Heart right ventricle (tissue), 16 donors: ENCODE measurements around the gene MBNL1. TPM values are rescaled to one million over a fixed set of nuclear protein-coding genes. Genes with fewer than 3 reads are reported as not detected.
A peak's percentile ranks its signal among the peaks of the same experiment; 100 is the strongest.

Source experiments
- ATAC-seq, 8 donors: fragments of 200-7000 bp; cut with Tn5 transposase; one replicate each; pipeline ENCODE4 v1.9.1; 2020; ENCODE audit warnings: mild to moderate bottlenecking in 8 of 8, moderate library complexity in 8 of 8, moderate number of reproducible peaks in 1 of 8
- DNase-seq, 2 donors: peaks; one replicate each; pipeline ENCODE4 v3.0.0-alpha.2; 2020
- H3K27ac ChIP-seq, 10 donors: fragments of 200-600 bp; sonication (generic) in 2 of 10; one replicate each; pipeline versions ENCODE4 v1.5.0 to v1.8.0; 2020 to 2022; ENCODE audit warnings: mild to moderate bottlenecking in 3 of 10
- H3K27me3 ChIP-seq, 7 donors: fragments of 200-600 bp; one replicate each; pipeline ENCODE4 v1.8.0; 2021 to 2022; ENCODE audit warnings: mild to moderate bottlenecking in 2 of 7
- H3K36me3 ChIP-seq, 9 donors: fragments of 200-600 bp; sonication (generic) in 1 of 9; one replicate each; pipeline versions ENCODE4 v1.5.0 to v1.8.0; 2020 to 2022; ENCODE audit warnings: mild to moderate bottlenecking in 2 of 9
- H3K4me1 ChIP-seq, 9 donors: fragments of 200-600 bp; sonication (generic) in 1 of 9; one replicate each; pipeline versions ENCODE4 v1.5.0 to v1.8.0; 2020 to 2022; ENCODE audit warnings: mild to moderate bottlenecking in 4 of 9
- H3K4me3 ChIP-seq, 10 donors: fragments of 200-600 bp; sonication (generic) in 2 of 10; one replicate each; pipeline versions ENCODE4 v1.5.0 to v1.8.0; 2020 to 2022; ENCODE audit warnings: mild to moderate bottlenecking in 7 of 10, moderate library complexity in 2 of 10
- H3K9me3 ChIP-seq, 11 donors: fragments of 200-600 bp in 10 of 11; sonication (generic) in 2 of 11; one replicate each; pipeline versions ENCODE4 v1.5.0 to v1.8.0; 2013 to 2022; ENCODE audit warnings: mild to moderate bottlenecking in 2 of 11, control low read depth in 1 of 11, moderate library complexity in 1 of 11
- CTCF ChIP-seq, 9 donors: fragments of 200-600 bp; sonication (generic) in 2 of 9; IDR thresholded peaks; one replicate each; pipeline versions ENCODE4 v1.5.0 to v1.8.0; 2021 to 2022; ENCODE audit warnings: antibody characterized with exemption in 9 of 9, mild to moderate bottlenecking in 5 of 9, moderate library complexity in 1 of 9
- WGBS, 2 donors: extraction: QIAGEN DNeasy Blood & Tissue Kit; methylation state at CpG; one replicate each; pipeline ENCODE4 v1.1.7; 2013; ENCODE audit warnings: inconsistent platforms in 1 of 2; 5-methylcytosine and 5-hydroxymethylcytosine counted together
- intact Hi-C, 10 donors: fragments of 100-400 bp; cut with DNase I; formaldehyde crosslinking; loops; one replicate each; pipeline versions ENCODE4 v1.11.1 to v1.14.2; 2022
- polyA plus RNA-seq, 2 donors: library from polyadenylated mRNA; stranded (reverse); fragments of 200-250 nt; gene quantifications; one replicate each; pipeline ENCODE4 v1.2.3, GENCODE V29; 2013
- total RNA-seq, 10 donors: library from RNA; stranded (reverse); fragmentation: NEBNext Ultra II Directional in 3 of 10; extraction: Animal tissue kit (Norgen Biotek cat#: 25700) in 3 of 10; gene quantifications; one replicate each; pipeline versions ENCODE4 v1.2.1 to v1.2.4, GENCODE V29; 2021 to 2023
- donor health status: Arrhythmogenic right ventricular cardiomyopathy.
- donor health status: ischemic (EF 13 %, LVEDD 7.1; RV severe dilation, severe dysfunction).
- donor health status: healthy with polysubstance abuse.
- donor health status: DM: no; HTN: yes; CAD: no.
- donor health status: DM: no; HTN: no; CAD: no.
- donor health status: ischemic (EF 25% LVEDD 6.9; RV normal size, moderate dysfunction).
- donor health status: ischemic (EF 25% LVEDD 5.7; RV mildly dilated, moderate dysfunction).
- donor health status: healthy.
- donor health status: DM: yes; HTN: yes; CAD: no.
- donor health status: Ischemic cardiomyopathy.
- donor health status: ischemic (EF 35%, LVEDD 5.7; RV mildly dilated, moderate dysfunction).
- donor health status: nonischemic (EF 11% LVEDD 7.7; RV severe dilation, severe dysfunction).
- donor health status: DM: yes; HTN: yes; CAD: no.
- donor health status: PGD.
- donor health status: ischemic (EF 29% LVEDD 5.4; RV normal size, mild dysfunction).
- donor health status: nonischemic (EF 23%, LVEDD 6.1; RV moderate dilation, normal function).

The MBNL1 gene
- total and polyA plus RNA-seq, 12 donors, result 33.1 to 236 (median 189) TPM

DNA sequence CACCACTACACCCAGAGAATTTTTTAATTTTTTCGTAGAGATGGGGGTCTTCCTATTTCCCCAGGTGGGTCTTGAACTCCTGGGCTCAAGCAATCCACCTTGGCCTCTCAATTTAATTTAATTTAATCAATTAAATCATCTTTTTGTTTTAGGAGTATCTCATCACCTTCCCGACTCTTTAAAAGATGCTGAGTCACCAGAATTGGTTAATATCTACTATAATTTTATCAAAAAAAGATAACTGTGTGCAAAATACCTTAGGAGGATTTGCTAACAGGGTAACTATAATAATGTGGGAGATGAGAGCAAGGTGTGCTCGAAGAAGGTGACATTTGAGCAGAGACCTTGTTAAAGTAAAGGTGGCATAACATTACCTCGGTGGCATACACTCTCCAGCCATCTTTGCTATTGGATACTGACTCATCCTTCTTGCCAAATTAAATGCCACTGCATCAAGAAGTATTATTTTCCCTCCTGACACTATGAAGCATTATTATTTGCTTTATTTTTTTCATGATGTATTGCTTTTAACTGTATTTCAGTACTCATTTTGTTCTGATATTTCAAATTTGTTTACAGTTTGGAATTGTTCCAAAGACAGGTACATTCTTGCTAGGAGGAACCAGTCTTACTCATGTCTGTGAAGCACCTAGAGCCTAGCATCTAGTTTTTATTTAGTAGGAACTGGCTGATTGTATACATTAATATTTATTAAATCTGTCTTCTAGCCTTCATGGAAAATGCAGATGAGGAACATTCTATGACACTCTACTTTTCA is 200.7 kb downstream of the MBNL1 start:
- ATAC-seq, result no peak
- DNase-seq, result no peak
- Histone ChIP-seq H3K36me3 (peaks cover 0 to 22% (median 0%) of the 10 kb centered on the region in 9 donors), H3K4me3 (no peak overlapping the region), H3K9me3 (no peaks in the 10 kb centered on the region), H3K4me1 (peaks cover 0 to 16% (median 8%) of the 10 kb centered on the region in 9 donors), H3K27me3 (no peaks in the 10 kb centered on the region), H3K27ac (no peak overlapping the region)
- WGBS, 2 donors, result 92 to 93% methylated on average over 4 of the region's 4 CpGs
- no peak for TF ChIP-seq CTCF (IDR thresholded peaks at IDR 0.05)
- intact Hi-C loops, result loop anchor here in 7 of 10 donors (5.0 to 10.0 kb wide), 5 partner anchors 53 to 395 kb away; no protein-coding TSS in a partner anchor

DNA sequence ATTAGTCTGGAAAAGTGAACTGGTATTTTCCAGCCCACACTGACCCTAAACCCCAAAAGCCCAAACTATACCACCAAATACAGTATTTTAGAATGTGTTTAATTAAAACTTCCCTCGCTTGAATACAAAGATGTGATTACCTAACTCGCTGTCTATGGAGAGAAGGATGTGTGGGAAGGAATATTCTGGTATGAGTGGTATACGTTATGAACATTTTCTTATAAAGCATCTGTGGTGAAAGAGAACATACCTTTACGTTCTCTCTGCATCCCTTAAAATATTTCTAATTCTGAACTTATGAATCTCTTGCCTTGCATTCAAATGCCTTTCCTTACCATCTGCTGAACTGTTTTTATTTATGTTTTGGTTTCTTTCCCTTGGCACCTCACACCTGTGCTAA is 201.4 kb downstream of the MBNL1 start:
- no peak for ATAC-seq

GRCh38 chr3:152470893-152471292 is 202.2 kb downstream of the MBNL1 start:
- intact Hi-C loops, result loop anchor here in 7 of 10 donors (5.0 to 10.0 kb wide), 5 partner anchors 51 to 396 kb away; no protein-coding TSS in a partner anchor
- Histone ChIP-seq H3K27me3 (no peaks in the 10 kb centered on the region), H3K27ac (no peak overlapping the region), H3K4me3 (no peak overlapping the region), H3K36me3 (peaks cover 0 to 7% (median 0%) of the 10 kb centered on the region in 9 donors), H3K9me3 (peaks cover 0 to 11% (median 5%) of the 10 kb centered on the region in 11 donors), H3K4me1 (peaks cover 0 to 5% (median 0%) of the 10 kb centered on the region in 9 donors)
- TF ChIP-seq CTCF (IDR thresholded peaks at IDR 0.05), result no peak
- ATAC-seq (no peak), DNase-seq (no peak)
- 61 to 70% methylated on average over 1 of the region's 1 CpG for WGBS, 2 donors

More for the DNA sequence above, 201.4 kb downstream of the MBNL1 start:
- H3K36me3 ChIP-seq, result peaks cover 0 to 15% (median 0%) of the 10 kb centered on the region in 9 donors
- H3K27ac ChIP-seq, result no peak overlapping the region
- TF ChIP-seq CTCF (IDR thresholded peaks at IDR 0.05), result no peak
- WGBS, 2 donors, result 91 to 93% methylated on average over 4 of the region's 4 CpGs
- DNase-seq, result no peak
- peaks cover 0 to 10% (median 2%) of the 10 kb centered on the region in 9 donors for H3K4me1 ChIP-seq
- H3K9me3 ChIP-seq, result peaks cover 0 to 3% (median 0%) of the 10 kb centered on the region in 11 donors
- no peaks in the 10 kb centered on the region for H3K27me3 ChIP-seq
- no peak overlapping the region for H3K4me3 ChIP-seq
- intact Hi-C loops, result loop anchor here in 7 of 10 donors (5.0 to 10.0 kb wide), 5 partner anchors 52 to 395 kb away; no protein-coding TSS in a partner anchor

DNA sequence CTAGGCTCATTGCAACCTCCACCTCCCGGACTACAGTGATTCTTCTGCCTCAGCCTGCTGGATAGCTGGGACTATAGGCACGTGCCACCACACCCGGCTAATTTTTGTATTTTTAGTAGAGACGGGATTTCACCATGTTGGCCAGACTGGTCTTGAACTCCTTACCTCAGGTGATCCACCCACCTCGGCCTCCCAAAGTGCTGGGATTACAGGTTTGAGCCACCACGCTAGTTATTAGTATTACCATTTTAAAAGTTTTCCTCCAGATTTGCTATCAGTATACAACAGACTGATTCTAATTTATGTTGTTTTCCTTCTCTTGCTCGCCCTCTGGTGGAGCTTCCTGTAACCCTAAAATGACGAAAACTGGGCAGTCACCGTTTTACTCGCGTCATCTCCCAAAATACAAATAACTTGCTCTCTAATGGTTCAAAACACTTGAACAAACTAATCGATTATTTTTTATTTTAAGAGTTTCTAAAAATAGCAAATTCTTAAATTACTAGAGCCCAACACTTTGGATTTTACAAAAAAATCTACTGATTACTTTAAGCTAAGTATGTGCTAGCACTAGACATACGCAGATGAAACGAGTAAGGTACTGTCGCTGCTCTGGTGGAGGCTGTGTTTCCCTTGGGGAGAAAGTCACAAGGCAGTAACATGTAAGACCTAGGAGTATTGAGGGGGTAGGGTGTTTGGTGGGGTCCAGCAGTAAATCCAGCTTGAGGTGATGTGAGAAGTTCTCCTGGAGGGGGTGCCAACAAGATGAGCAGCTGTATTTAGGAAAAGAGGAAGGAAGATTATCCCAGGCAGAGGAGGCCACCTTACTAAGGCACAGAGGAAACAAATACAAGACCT is 203.3 kb downstream of the MBNL1 start:
- Histone ChIP-seq H3K9me3 (peaks cover 0 to 14% (median 7%) of the 10 kb centered on the region in 11 donors), H3K27me3 (no peaks in the 10 kb centered on the region), H3K27ac (peak overlapping the region in 2 of 10 donors; percentile 3 to 35), H3K36me3 (no peaks in the 10 kb centered on the region), H3K4me1 (peaks cover 0 to 5% (median 0%) of the 10 kb centered on the region in 9 donors), H3K4me3 (peak overlapping the region in 6 of 10 donors; percentile 20 to 40 (median 32))
- 30 to 41% methylated on average over 15 of the region's 15 CpGs for WGBS, 2 donors
- peak; percentile 53 to 88 (median 75) for TF ChIP-seq CTCF (IDR thresholded peaks at IDR 0.05)
- intact Hi-C loops, result loop anchor here in 7 of 10 donors (5.0 to 10.0 kb wide), 5 partner anchors 50 to 397 kb away; no protein-coding TSS in a partner anchor
- DNase-seq (peak in 1 of 2 donors; percentile 80), ATAC-seq (peak; percentile 69 to 89 (median 78))
